Mammary epithelial cell (primary cell): ENCODE measurements around the gene BRI3BP.

Experiments
- EZH2 ChIP-seq: IDR thresholded peaks from 2 replicates; pipeline ENCODE4 v1.6.1; 2012; ENCODE audit warnings: low read length, inconsistent platforms, borderline replicate concordance
- TF ChIP-seq, protein P1 (sequence below), 2 donors: IDR thresholded peaks in 1 of 2; conservative IDR thresholded peaks in 1 of 2; 2 replicates each; pipeline ENCODE4 v1.5.1; 2011 to 2012; ENCODE audit warnings: inconsistent platforms in 2 of 2, low read length in 2 of 2, mild to moderate bottlenecking in 2 of 2, control low read depth in 1 of 2, low read depth in 1 of 2; ENCODE audit not compliant: insufficient read depth in 1 of 2; ENCODE audit errors: extremely low read depth in 1 of 2

DNA sequence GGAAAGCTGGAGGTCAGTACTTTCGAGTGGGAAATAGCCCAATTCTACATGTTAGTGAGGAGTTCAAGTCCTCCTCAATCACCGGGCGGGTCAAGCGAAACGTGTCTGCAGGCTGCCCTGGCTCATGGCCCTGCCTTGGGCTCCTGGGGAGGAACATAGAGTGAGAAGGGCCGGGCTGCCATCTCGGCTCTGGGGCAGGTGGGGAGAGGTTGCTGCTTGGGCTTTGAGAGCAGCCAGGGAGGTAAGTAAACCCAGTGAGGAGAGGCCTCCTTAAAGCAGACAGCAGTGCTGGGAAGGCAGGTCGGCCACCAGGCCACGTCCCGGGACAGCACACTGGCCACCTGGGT lies 47.0 kb upstream of the BRI3BP start:
- TF ChIP-seq, protein P1, sequence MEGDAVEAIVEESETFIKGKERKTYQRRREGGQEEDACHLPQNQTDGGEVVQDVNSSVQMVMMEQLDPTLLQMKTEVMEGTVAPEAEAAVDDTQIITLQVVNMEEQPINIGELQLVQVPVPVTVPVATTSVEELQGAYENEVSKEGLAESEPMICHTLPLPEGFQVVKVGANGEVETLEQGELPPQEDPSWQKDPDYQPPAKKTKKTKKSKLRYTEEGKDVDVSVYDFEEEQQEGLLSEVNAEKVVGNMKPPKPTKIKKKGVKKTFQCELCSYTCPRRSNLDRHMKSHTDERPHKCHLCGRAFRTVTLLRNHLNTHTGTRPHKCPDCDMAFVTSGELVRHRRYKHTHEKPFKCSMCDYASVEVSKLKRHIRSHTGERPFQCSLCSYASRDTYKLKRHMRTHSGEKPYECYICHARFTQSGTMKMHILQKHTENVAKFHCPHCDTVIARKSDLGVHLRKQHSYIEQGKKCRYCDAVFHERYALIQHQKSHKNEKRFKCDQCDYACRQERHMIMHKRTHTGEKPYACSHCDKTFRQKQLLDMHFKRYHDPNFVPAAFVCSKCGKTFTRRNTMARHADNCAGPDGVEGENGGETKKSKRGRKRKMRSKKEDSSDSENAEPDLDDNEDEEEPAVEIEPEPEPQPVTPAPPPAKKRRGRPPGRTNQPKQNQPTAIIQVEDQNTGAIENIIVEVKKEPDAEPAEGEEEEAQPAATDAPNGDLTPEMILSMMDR (conservative IDR thresholded peaks at IDR 0.05 in 1 of 2, IDR thresholded peaks at IDR 0.05 in 1 of 2; ENCODE audit: extremely low read depth in 1 of 2, insufficient read depth in 1 of 2, low read depth in 1 of 2, low read length in 2 of 2) = no peak
- no peak for TF ChIP-seq EZH2
